Lower lobe of right lung (tissue), 2 donors: ENCODE data around the gene DCPS. TPM values are rescaled to one million over a fixed set of nuclear protein-coding genes. Genes with fewer than 3 reads are reported as not detected.
A peak's percentile ranks its signal among the peaks of the same experiment; 100 is the strongest.

Experiments
- ATAC-seq, 2 donors: fragments of 200-7000 bp; cut with Tn5 transposase; one replicate each; pipeline ENCODE4 v1.9.1; 2020 to 2022; ENCODE audit warnings: mild to moderate bottlenecking in 2 of 2, moderate library complexity in 2 of 2
- DNase-seq: peaks from one replicate; pipeline ENCODE4 v3.0.0-alpha.2; 2020
- H3K27ac ChIP-seq: fragments of 200-600 bp; one replicate; pipeline ENCODE4 v1.8.0; 2022
- H3K27me3 ChIP-seq: fragments of 200-600 bp; one replicate; pipeline ENCODE4 v1.8.0; 2022; ENCODE audit warnings: low read depth
- H3K36me3 ChIP-seq: fragments of 200-600 bp; one replicate; pipeline ENCODE4 v1.8.0; 2022; ENCODE audit warnings: mild to moderate bottlenecking
- H3K4me1 ChIP-seq: fragments of 200-600 bp; one replicate; pipeline ENCODE4 v1.8.0; 2022
- H3K4me3 ChIP-seq: fragments of 200-600 bp; one replicate; pipeline ENCODE4 v1.8.0; 2022; ENCODE audit warnings: mild to moderate bottlenecking
- H3K9me3 ChIP-seq: fragments of 200-600 bp; one replicate; pipeline ENCODE4 v1.8.0; 2022
- intact Hi-C: fragments of 100-400 bp; cut with DNase I; formaldehyde crosslinking; loops from one replicate; pipeline ENCODE4 v1.11.0; 2022
- total RNA-seq: library from RNA; stranded (reverse); fragmentation: NEBNext Ultra II Directional; extraction: Animal tissue kit (Norgen Biotek cat#: 25700); gene quantifications from one replicate; pipeline ENCODE4 v1.2.1, GENCODE V29; 2021
- TF ChIP-seq, protein P1 (sequence below): fragments of 200-600 bp; IDR thresholded peaks from one replicate; pipeline ENCODE4 v1.8.0; 2022; ENCODE audit warnings: antibody characterized with exemption, mild to moderate bottlenecking
- donor health status: DM: no; HTN: yes; CAD: no; lungs with severe emphysema.

Gene DCPS
- total RNA-seq, 1 donor from 2014 or later, result 14.7 TPM

DNA sequence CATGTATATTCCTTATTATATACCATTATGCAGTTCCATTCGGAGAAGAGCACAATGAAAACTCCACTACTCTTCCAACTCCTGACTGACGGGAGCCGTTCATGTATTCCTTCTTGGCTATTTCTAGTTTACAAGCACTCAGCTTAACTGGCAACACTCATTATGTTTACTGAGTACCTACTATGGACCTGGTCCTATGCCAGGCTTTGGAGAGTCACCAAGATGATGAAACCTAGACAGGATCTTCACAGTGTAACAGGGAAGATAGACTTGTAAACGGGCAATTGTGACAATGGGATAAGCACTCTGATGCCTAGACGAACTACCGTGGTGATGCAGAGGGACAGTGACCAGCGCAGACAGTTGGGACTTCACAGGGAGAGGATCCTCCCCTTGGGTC is 29.3 kb downstream of the DCPS start:
- no peaks in the 10 kb centered on the region for H3K9me3 ChIP-seq
- peaks cover 35% of the 10 kb centered on the region for H3K36me3 ChIP-seq
- H3K27ac ChIP-seq, result no peak overlapping the region
- intact Hi-C loops, result no loop called here
- DNase-seq (no peak), ATAC-seq (no peak)
- peaks cover 20% of the 10 kb centered on the region for H3K4me1 ChIP-seq
- H3K27me3 ChIP-seq, result no peaks in the 10 kb centered on the region
- H3K4me3 ChIP-seq, result no peak overlapping the region
- TF ChIP-seq, protein P1, sequence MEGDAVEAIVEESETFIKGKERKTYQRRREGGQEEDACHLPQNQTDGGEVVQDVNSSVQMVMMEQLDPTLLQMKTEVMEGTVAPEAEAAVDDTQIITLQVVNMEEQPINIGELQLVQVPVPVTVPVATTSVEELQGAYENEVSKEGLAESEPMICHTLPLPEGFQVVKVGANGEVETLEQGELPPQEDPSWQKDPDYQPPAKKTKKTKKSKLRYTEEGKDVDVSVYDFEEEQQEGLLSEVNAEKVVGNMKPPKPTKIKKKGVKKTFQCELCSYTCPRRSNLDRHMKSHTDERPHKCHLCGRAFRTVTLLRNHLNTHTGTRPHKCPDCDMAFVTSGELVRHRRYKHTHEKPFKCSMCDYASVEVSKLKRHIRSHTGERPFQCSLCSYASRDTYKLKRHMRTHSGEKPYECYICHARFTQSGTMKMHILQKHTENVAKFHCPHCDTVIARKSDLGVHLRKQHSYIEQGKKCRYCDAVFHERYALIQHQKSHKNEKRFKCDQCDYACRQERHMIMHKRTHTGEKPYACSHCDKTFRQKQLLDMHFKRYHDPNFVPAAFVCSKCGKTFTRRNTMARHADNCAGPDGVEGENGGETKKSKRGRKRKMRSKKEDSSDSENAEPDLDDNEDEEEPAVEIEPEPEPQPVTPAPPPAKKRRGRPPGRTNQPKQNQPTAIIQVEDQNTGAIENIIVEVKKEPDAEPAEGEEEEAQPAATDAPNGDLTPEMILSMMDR, result no peak

DNA sequence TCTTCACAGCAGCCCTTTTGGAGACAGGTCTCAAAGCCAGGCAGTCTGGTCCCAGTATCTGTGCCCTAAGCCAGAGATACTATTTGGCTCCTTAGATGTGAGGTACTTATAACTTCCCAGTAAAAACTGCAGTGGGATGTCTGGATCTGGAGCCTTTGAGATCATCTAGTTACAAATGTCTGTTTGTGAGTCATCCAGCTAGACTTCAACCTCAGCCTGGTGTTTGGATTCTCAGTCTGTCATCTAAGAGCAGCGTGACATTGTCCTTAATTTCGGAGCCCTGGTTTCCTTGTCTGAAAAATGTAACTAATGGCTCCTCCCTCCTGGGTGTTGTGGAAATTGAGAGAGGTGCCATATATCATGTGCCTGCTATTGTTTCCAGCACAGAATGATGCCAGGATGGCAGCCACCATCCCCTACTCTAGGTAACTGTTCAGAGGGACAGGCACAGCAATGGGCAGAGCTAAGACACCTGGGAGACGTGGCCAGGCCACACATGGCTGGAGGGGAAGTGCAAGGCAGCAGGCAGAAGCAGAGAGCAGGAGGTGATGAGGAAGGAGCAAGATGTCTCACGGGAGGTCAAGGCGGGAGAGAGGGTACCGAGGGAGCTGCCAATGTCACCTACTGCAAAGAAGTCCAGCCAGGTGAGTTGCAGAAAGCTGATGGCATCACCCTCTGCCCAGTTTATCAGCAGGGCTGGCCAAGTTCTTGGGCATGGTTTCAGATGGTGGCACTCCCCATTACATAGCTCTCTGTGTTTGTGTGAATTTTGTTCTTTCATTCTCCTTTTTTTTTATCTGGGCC is 31.0 kb downstream of the DCPS start:
- H3K4me1 ChIP-seq, result peaks cover 25% of the 10 kb centered on the region
- peaks cover 35% of the 10 kb centered on the region for H3K36me3 ChIP-seq
- intact Hi-C loops, result no loop called here
- H3K27me3 ChIP-seq, result no peaks in the 10 kb centered on the region
- ATAC-seq, result no peak
- no peak overlapping the region for H3K4me3 ChIP-seq
- H3K27ac ChIP-seq, result no peak overlapping the region
- H3K9me3 ChIP-seq, result no peaks in the 10 kb centered on the region
- DNase-seq, result no peak
- TF ChIP-seq, protein P1, result no peak

DNA sequence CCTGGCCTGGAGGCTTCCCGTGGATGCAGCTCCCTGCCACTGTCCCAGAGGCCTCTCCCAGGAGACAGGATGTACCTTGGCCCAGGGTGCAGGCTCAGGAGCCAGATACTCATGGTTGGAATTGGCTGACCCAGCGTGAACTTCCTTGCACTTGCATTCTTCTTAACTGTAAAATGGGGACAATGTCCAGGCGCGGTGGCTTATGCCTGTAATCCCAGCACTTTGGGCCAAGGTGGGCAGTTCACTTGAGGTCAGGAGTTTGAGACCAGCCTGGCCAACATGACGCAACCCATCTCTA is 31.6 kb downstream of the DCPS start:
- Histone ChIP-seq H3K27ac (no peak overlapping the region), H3K4me1 (peaks cover 31% of the 10 kb centered on the region), H3K27me3 (no peaks in the 10 kb centered on the region), H3K4me3 (no peak overlapping the region), H3K9me3 (no peaks in the 10 kb centered on the region), H3K36me3 (peaks cover 35% of the 10 kb centered on the region)
- TF ChIP-seq, protein P1, result no peak
- ATAC-seq (no peak), DNase-seq (no peak)
- intact Hi-C loops, result no loop called here

DNA sequence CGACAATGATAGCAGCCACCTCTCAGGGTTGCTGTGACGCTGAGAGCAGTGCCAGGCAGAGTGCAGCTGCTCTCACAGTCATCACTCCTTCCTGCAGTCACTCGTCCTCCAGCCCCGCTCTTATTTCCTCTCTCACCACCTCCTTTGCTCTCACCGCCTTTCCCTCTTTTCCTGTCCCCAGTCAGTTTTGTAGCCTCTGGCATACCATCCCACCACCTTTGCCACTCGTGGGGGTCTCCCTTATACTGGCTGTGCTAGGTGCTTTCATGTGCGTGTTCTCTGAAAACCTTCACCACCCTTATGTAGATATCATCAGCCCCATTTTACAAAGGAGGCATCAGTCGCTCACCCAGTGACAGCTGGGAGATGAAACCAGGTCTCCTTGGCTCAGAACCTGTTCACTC is 32.3 kb downstream of the DCPS start:
- TF ChIP-seq, protein P1, result no peak
- H3K4me3 ChIP-seq, result no peak overlapping the region
- H3K27me3 ChIP-seq, result no peaks in the 10 kb centered on the region
- peaks cover 33% of the 10 kb centered on the region for H3K4me1 ChIP-seq
- H3K36me3 ChIP-seq, result peaks cover 34% of the 10 kb centered on the region
- peak overlapping the region; percentile 41 for H3K27ac ChIP-seq
- intact Hi-C loops, result no loop called here
- ATAC-seq (no peak), DNase-seq (no peak)
- no peaks in the 10 kb centered on the region for H3K9me3 ChIP-seq

DNA sequence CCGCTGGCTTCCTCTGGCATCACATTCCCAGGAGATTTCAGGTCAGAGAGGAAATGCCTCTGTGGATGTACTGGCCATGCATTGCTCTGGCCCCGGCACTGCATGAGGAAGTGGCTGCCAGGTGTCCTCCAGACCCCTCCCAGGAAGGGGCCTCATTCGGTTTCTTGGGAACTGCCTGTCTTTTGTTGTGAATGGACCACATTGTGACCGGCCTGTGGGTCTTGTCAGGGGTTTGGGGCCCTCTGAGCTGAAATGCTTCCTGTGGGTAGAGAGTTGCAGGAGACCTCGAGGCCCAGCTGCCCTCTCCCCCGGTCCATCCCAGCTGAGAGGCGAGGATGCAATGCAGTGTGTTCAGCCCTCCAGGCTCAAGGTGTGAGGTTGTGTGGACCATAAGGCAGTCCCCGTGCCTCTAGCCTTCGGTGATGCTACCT is 32.8 kb downstream of the DCPS start:
- Histone ChIP-seq H3K27ac (peak overlapping the region; percentile 41), H3K4me1 (peaks cover 33% of the 10 kb centered on the region), H3K9me3 (no peaks in the 10 kb centered on the region), H3K4me3 (no peak overlapping the region), H3K27me3 (no peaks in the 10 kb centered on the region), H3K36me3 (peaks cover 28% of the 10 kb centered on the region)
- TF ChIP-seq, protein P1, result no peak
- ATAC-seq, result no peak
- DNase-seq, result no peak
- intact Hi-C loops, result no loop called here
